AG09319 (cell line): ENCODE data around the gene VWA8.
"Not testable (repeated sequence)": the region's sequence is repeated elsewhere in the genome, so short reads cannot be mapped to it uniquely, and the experiment has no call there.

Experiments
- DNase-seq: peaks from one replicate; pipeline ENCODE4 v3.0.0-alpha.2; 2010; ENCODE audit warnings: low read depth; ENCODE audit errors: extremely low read depth
- CTCF ChIP-seq: IDR thresholded peaks from 2 replicates; pipeline ENCODE4 v1.5.1; 2011; ENCODE audit warnings: low read depth, mild to moderate bottlenecking, inconsistent platforms, low read length, moderate library complexity

VWA8 gene

GRCh38 chr13:41917641-41918040, 43.3 kb downstream of the VWA8 start:
- DNase-seq, result peak; percentile 10
- TF ChIP-seq CTCF, result no peak

- peak; percentile 28 for DNase-seq
- TF ChIP-seq CTCF, result no peak
These were observed 44.5 kb downstream of the VWA8 start for GRCh38 chr13:41916173-41916954.

GRCh38 chr13:41915081-41915480, 45.8 kb downstream of the VWA8 start:
- no peak for DNase-seq
- TF ChIP-seq CTCF, result no peak

GRCh38 chr13:41914552-41914951, 46.4 kb downstream of the VWA8 start:
- DNase-seq, result no peak
- no peak for TF ChIP-seq CTCF

- no peak for DNase-seq
- no peak for TF ChIP-seq CTCF
These were observed 51.4 kb downstream of the VWA8 start for GRCh38 chr13:41909506-41909905.

- peak; percentile 30 for DNase-seq
- peak; percentile 50 for TF ChIP-seq CTCF
These were observed 55.2 kb downstream of the VWA8 start for GRCh38 chr13:41905600-41906254.

- TF ChIP-seq CTCF, result no peak
- no peak for DNase-seq
These were observed 60.0 kb downstream of the VWA8 start for GRCh38 chr13:41900918-41901317.

GRCh38 chr13:41898411-41898810, 62.5 kb downstream of the VWA8 start:
- DNase-seq, result not testable (repeated sequence)
